Left forelimb (tissue), 1 donor: ENCODE measurements around the gene DRD3.

Source experiments
- DNase-seq: peaks from one replicate; pipeline ENCODE4 v3.0.0-alpha.2; 2018; ENCODE audit warnings: low spot score

DRD3 gene

GRCh38 chr3:114178770-114179368 is at the start of gene DRD3:
DRD3 (minus strand) TSS chr3:114179052; CDS start chr3:114171992, 7,060 bp downstream.
- no peak for DNase-seq

DNA sequence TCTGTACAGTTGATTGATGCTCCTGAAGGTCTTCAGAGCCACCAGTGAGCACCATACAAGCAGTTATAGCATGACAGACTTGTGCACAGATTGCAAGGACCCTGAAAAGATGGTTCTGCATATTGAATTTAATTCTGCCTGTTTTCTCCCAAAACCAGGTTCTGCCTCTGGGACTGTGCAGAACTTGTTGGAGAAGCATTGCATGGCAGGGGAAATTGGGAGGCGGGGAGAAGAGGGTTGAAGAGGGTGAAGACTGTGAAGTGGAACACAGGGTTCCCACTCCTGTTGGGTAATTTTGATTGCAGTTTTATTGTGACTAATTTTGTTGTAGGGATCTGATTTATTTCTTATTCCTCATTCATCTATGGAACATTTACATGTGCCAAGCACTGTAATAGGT is 48.2 kb upstream of the DRD3 start:
- no peak for DNase-seq

DNA sequence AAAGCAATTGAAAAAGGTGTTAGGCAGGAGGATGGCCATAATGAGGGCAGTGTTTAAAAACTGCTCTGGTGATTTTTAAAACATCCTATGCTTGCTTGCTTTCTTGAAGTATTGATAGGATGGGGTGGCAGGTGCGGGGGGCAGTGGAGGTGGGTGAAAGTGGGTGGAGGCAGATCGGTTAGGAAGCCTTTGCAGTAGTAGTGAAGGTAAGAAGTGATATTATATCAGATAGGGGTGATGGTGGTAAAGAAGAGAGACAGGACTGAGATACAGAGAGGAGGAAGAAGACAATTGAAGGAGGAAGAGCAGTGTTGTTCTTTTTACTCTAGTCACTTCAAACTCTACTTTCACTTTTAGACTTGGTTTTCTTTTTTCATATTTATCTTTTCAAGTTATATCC is 47.5 kb upstream of the DRD3 start:
- DNase-seq: no peak

DNA sequence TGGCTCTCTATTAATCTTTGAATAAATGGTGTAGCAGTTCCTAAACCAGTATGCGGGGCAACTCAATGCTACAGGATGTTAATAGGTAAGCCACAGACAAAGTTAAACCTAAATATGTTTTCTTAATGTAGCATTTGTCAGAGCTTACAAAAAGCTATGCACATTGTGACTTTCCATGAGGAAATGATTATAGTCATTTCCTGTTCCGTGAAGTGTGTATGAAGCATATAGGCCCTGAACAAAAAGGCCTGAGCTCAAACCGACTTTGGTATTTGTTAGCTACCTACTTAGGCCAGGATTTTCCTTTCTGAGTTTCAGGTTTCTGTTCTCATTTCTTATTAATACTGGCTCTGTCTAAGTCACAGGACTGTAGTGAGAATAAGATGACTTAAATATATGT is 44.3 kb upstream of the DRD3 start:
- DNase-seq: no peak

DNA sequence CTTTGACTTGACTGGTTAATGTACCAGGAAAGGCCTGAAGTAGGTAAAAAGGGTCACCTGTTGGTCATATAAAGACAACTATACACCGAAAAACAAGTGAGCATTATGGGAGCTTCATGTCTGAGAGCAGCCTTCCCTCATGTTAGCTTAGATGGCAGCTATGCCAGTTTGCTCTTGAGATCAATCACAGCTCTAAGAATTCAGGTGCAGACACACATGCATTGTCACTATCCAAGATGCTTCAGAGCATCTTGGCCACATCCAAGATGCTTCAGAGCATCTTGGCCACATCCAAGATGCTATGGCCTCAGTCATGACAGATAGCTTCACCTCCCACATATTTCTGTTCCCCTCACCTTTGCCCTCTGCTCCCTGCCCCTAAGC is 43.0 kb upstream of the DRD3 start:
- DNase-seq: no peak

DNA sequence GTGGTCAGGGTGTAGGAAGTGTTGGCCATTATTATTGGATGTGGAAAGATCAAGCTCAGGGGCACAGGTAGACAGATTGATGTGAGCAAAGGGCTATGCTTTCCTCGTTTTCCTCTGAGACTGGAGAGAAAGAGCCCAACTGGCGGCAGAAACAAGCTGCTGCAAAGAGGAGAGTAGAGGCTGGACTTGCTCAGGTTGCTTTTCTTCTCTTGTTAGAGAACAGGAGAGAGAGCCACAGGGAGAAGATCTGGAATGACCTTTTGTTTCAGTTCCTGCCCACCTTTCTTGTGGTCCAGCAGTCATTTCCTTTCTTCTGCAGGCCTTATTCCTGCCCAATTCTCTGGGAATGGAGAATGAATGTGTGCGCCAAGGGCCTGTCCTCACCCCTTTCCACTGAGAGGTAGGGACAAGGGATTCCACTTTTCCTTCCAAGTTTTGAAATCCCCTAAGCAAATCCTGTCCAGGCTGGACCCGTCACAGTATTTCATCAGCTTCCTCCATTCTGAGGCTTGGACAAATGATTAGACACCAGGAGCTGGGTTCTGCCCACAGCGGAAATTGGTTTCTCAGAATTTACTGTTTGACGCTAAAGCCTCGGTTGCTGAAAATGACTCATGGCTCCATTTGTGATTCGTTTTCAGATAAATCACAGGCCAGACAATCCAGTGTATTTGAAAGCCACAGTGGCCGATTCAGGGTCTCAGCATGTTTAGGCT is 42.5 kb upstream of the DRD3 start:
- no peak for DNase-seq

DNA sequence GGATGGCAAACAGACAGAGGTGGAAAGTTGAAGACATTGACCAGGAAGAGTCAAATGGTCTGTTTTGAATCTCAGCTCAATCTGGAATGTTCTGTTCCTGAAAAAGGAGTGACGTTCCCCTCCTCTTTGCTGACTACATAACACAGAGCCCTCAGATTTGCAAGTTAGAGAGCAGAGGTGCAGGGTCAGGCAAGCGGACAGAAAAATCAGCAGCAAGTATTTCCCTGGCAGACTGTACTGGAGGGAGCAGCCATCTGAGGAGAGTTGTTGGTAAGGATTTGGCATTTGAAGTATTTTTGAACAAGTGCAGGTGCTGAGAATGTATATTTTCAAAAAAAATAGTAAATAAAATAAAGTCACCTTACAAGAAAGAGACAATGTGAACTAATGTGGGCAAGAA is 40.9 kb upstream of the DRD3 start:
- no peak for DNase-seq

DNA sequence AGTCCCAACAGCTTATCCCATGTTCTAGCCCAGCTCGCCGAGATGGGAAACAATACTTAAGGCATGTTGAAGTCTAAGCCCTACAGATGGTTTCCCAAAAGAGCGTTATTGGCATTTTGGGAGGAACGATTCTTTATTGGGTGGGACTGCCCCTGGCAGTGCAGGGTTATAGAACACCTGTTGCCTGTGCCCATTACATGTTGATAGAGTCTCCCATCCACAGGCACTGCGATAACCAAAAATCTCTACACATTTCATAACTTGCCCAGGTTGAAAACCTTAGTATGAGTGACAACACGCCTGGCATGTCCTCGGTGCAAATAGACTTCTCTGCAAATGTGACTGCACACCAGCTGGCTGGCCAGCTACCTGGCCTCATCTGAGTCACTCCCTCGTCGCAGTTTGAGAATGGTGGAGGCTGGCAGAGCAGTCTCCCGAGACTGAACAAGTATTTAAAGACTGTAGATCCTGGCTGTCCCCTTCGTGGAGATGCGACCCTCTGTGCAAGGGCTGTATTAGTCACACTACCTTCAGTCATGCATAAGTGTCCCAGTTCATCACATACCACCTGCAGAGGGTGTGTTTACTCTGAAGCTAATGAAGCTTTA is 39.8 kb upstream of the DRD3 start:
- DNase-seq: no peak

DNA sequence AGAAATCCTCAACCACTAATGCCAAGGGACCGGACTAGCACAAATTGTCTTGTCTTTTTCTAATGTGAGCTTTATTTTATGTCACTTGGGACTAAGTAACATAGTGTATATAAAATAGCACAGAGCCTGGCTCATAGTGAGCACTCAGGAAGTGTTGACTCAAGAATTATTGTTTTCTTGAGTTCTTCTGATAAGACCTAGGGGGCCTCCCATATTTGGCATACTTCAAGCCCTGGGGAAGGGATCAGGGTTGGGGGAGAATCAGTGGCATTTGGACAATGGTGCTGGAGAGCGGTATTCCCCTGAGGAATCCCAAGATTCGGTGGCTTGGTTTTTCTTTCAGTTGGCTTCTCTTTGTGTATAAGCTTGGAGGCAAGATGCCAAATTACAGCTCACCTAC is 39.2 kb upstream of the DRD3 start:
- DNase-seq: no peak

DNA sequence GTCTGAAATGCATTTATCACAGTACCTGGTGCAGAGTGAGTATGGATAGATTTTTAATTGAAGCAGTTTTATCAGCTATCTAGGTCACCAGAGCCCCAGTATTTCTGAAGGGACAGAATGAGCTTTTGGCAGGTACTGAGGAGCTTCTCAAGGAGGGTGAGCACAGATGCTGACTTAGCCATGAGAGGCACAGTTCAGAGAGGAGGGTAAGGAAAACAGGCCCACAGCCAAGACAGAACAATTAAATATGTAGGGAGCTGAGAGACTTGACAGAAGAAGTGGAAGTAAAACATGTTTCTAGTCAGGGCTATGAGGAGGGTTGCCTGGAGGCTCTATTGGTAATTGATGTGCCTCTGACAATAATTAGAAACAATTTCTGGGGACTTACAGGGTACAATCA is 38.4 kb upstream of the DRD3 start:
- DNase-seq: no peak

DNA sequence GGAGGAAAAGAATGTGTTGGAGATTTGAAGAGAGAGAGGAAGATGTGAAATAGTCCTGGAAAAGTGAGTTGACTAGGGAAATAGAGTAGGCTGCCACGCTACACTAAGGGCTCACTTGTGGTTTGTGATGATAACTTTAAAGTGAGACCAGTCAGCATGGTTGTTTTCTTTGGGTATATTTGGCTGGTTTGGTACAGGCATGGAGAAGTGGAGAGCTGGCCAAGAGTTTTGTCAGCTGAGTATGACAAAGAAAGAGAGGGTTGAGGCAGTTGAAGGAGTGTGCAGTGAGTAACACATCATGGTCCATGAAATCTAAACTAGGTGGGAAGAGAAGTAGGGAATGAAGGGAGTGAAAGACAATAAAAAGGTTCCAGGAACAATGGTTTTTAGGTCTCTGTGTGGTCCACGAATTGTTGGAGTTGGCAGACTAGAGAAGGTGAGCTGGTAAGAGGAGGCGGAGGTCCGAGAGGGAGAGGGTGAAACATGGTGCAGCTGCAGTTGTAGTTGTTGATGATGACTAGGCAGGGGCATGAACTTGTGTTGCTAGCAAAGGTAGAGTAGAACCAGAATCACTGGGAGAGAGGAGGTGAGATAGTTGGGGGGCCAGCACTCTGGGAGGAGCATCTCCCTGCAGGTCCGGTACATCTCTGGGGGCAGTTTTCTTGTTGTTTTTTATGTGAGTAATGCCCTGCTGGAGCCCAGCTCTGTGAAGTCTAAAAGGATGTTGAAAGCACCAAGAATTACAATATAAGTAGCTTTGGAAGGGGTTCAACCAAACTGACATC is 37.5 kb upstream of the DRD3 start:
- no peak for DNase-seq

- no peak for DNase-seq
Measured at GRCh38 chr3:114214542-114215341, 35.9 kb upstream of the DRD3 start.

DNA sequence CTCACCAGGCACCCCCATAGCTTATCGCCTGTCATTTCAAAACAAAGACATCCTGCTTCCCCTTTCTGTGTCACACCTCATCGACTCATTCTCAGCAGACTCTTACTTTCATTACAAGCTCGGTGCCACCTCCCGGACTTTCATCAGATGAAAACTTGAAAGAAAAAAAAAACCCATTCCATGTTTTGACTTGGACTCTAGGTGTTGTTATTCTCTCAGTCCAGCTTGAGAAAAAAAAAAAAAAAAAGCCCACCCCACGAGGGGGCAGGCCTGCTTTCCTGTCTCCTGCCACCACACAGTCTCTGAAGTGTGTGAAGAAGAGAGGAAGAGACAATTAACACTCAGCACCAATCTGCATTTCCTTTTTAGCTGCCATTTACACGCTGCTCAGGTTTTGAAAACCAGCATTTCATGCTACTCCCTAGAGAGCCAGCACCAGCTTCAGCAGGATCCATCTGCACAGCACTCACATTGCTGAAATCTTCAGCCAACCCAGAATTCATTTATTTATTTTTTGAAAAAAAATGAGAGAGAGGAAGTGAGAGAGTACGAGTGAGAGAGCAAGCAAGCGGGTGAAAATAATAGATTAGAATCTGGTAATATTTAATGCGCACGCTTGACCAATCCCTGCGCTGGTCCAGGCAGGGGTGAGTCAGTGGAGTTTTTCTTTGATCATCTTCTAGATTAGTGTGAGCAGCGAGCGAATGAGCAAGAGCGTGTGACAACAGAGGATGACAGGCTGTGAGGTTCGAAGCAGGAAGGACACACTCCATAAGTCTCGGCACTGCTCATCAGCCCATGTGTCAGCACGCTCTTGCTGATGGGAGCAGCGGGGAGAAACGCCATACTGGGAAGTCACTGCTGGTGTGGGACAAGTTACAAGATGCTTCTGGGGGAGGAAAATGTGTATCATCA is 35.0 kb upstream of the DRD3 start:
- no peak for DNase-seq

DNA sequence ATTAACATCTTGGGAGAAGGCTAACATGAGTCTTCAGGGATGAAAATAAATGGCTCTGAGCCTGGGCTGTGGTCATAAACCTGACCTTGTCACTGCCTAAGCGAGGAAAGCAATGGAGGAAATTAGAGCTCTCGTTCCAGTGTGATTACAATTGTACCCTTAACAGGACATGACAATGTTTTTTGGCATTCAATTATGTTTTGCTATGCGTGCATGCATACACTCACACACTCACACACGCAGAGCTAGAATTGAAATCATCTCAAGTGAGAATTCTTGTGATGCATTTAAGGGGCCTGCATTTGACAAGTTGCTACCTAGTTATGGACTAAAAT is 34.4 kb upstream of the DRD3 start:
- DNase-seq: no peak

DNA sequence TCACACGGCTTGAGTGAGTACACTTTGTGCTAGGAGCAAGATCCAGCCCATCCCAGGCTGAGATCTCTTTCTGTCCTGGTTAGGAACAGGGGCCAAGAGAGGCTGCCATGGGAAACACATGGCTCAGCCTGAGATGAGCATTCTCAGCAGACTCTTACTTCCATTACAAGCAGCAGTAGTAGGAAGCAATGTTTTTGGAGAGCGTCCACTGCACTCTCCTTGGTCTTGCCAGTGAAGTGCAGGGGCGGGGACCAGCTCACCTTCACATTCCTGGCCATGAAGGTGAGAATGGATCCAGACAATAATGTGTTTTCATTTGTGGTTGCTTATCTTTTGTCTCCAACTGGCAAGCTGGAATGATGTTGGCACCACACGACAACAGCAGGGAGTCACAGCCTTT is 33.8 kb upstream of the DRD3 start:
- no peak for DNase-seq

GRCh38 chr3:114207768-114208167 is 28.9 kb upstream of the DRD3 start:
- no peak for DNase-seq

- DNase-seq: no peak
Measured at GRCh38 chr3:114206342-114206741, 27.5 kb upstream of the DRD3 start.

DNA sequence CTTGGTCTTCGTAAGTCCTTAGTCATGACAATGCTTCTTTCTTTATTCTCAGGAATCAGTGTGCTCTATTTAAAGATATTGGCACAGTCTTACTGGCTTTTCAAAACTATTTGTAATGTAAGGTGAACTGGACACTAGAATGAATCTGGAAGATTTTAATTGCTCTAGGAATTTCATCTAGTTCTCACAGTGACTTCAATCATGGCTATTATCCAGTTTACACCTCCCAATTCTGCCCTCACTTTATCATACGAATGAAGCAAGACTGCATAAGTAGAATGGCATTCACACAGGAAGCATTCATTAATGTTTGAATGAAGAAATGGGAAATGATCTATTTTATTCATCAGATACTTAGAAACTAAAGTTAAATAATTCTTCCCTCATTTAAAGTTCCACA is 26.7 kb upstream of the DRD3 start:
- DNase-seq: no peak

DNA sequence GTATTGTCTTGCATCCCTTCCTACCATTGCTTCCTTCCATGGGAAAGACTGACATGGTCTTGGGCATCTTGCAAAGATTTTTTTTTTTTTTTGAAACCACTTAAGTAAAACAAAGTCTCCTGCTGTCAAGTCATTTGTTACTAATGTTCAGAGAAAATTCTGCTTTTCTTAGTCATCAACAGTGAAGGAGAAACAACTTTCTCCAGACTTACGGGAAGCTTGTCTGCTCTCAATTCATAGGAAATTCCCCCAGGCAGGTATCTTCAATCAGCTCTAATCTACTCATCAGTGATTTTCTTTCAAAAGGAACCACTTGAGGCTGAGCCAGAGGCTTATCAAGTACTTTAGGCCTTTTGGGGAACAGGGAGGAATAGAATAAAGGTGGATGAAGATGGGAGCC is 15.9 kb upstream of the DRD3 start:
- no peak for DNase-seq

DNA sequence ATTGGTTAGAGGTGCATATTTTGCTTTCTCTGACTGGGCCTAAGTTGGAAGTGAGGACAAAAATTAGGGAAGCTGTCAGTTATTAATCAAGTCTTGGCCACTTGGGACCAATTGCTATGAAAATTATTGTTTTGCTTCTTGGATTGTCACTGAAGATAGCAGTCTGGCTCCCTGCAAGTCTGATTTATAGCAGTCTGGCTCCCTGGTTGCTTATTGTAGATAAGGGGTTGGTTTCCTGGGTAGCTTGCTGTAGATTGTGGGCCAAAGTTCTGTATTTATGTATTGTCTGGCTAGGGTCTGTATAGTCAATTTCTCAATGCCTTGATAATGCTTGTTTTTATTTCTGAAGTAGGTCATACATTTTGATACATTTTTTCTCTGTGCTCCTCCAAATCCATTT is 13.3 kb upstream of the DRD3 start:
- DNase-seq: no peak

- DNase-seq: no peak
Measured at GRCh38 chr3:114186501-114186900, 7.6 kb upstream of the DRD3 start.
